Measurements from ENCODE around the gene IL3RA.
"Not testable (repeated sequence)": the region's sequence is repeated elsewhere in the genome, so short reads cannot be mapped to it uniquely, and the experiment has no call there.

Gene IL3RA

GRCh38 chrX:1307626-1308340, 28.8 kb upstream of the IL3RA start:
- H3K27me3 ChIP-seq (ENCODE audit: control insufficient read depth, insufficient read depth, low read length) = no peaks in the 10 kb centered on the region
- no peaks in the 10 kb centered on the region for H3K4me1 ChIP-seq (ENCODE audit: control insufficient read depth, low read depth, low read length)
- peaks cover 13% of the 10 kb centered on the region for H3K9me3 ChIP-seq (ENCODE audit: control insufficient read depth, low read depth, low read length)
- no peaks in the 10 kb centered on the region for H3K36me3 ChIP-seq (ENCODE audit: control insufficient read depth, low read depth, low read length)
- no peak overlapping the region for H3K4me3 ChIP-seq (ENCODE audit: low read length)
- no peak overlapping the region for H3K27ac ChIP-seq (ENCODE audit: low read length)
- H3K9ac ChIP-seq (ENCODE audit: low read length) = no peak overlapping the region

GRCh38 chrX:1308476-1308875, 28.1 kb upstream of the IL3RA start:
- Histone ChIP-seq H3K27ac (ENCODE audit: low read length) (no peak overlapping the region), H3K27me3 (ENCODE audit: control insufficient read depth, insufficient read depth, low read length) (no peaks in the 10 kb centered on the region), H3K36me3 (ENCODE audit: control insufficient read depth, low read depth, low read length) (no peaks in the 10 kb centered on the region), H3K4me3 (ENCODE audit: low read length) (no peak overlapping the region), H3K4me1 (ENCODE audit: control insufficient read depth, low read depth, low read length) (no peaks in the 10 kb centered on the region), H3K9ac (ENCODE audit: low read length) (no peak overlapping the region), H3K9me3 (ENCODE audit: control insufficient read depth, low read depth, low read length) (peaks cover 13% of the 10 kb centered on the region)

GRCh38 chrX:1308917-1309316, 27.7 kb upstream of the IL3RA start:
- peaks cover 13% of the 10 kb centered on the region for H3K9me3 ChIP-seq (ENCODE audit: control insufficient read depth, low read depth, low read length)
- not testable (repeated sequence) for H3K4me1 ChIP-seq (ENCODE audit: control insufficient read depth, low read depth, low read length); H3K27me3 ChIP-seq (ENCODE audit: control insufficient read depth, insufficient read depth, low read length); H3K9ac ChIP-seq (ENCODE audit: low read length); H3K27ac ChIP-seq (ENCODE audit: low read length); H3K36me3 ChIP-seq (ENCODE audit: control insufficient read depth, low read depth, low read length); H3K4me3 ChIP-seq (ENCODE audit: low read length)

- Histone ChIP-seq H3K4me3 (ENCODE audit: low read length) (no peak overlapping the region), H3K4me1 (ENCODE audit: control insufficient read depth, low read depth, low read length) (no peaks in the 10 kb centered on the region), H3K36me3 (ENCODE audit: control insufficient read depth, low read depth, low read length) (no peaks in the 10 kb centered on the region), H3K9me3 (ENCODE audit: control insufficient read depth, low read depth, low read length) (peaks cover 2% of the 10 kb centered on the region), H3K9ac (ENCODE audit: low read length) (no peak overlapping the region), H3K27ac (ENCODE audit: low read length) (no peak overlapping the region), H3K27me3 (ENCODE audit: control insufficient read depth, insufficient read depth, low read length) (no peaks in the 10 kb centered on the region)
These were observed 22.8 kb upstream of the IL3RA start for GRCh38 chrX:1313788-1314187.

- no peak overlapping the region for H3K9ac ChIP-seq (ENCODE audit: low read length)
These were observed 20.1 kb upstream of the IL3RA start for GRCh38 chrX:1316527-1316926.

GRCh38 chrX:1321674-1322073, 14.9 kb upstream of the IL3RA start:
- no peaks in the 10 kb centered on the region for H3K4me1 ChIP-seq (ENCODE audit: control insufficient read depth, low read depth, low read length)

More at GRCh38 chrX:1316527-1316926, 20.1 kb upstream of the IL3RA start:
- Histone ChIP-seq H3K4me1 (ENCODE audit: control insufficient read depth, low read depth, low read length) (no peaks in the 10 kb centered on the region), H3K4me3 (ENCODE audit: low read length) (no peak overlapping the region), H3K9me3 (ENCODE audit: control insufficient read depth, low read depth, low read length) (peaks cover 2% of the 10 kb centered on the region), H3K27me3 (ENCODE audit: control insufficient read depth, insufficient read depth, low read length) (no peaks in the 10 kb centered on the region), H3K36me3 (ENCODE audit: control insufficient read depth, low read depth, low read length) (no peaks in the 10 kb centered on the region), H3K27ac (ENCODE audit: low read length) (no peak overlapping the region)

GRCh38 chrX:1322393-1322792, 14.2 kb upstream of the IL3RA start:
- H3K9ac ChIP-seq (ENCODE audit: low read length) = no peak overlapping the region
- H3K27ac ChIP-seq (ENCODE audit: low read length) = no peak overlapping the region
- H3K9me3 ChIP-seq (ENCODE audit: control insufficient read depth, low read depth, low read length) = peaks cover 2% of the 10 kb centered on the region

More at GRCh38 chrX:1321674-1322073, 14.9 kb upstream of the IL3RA start:
- no peak overlapping the region for H3K9ac ChIP-seq (ENCODE audit: low read length)
- H3K9me3 ChIP-seq (ENCODE audit: control insufficient read depth, low read depth, low read length) = peaks cover 2% of the 10 kb centered on the region
- H3K4me3 ChIP-seq (ENCODE audit: low read length) = no peak overlapping the region
- no peaks in the 10 kb centered on the region for H3K27me3 ChIP-seq (ENCODE audit: control insufficient read depth, insufficient read depth, low read length)
- no peak overlapping the region for H3K27ac ChIP-seq (ENCODE audit: low read length)
- H3K36me3 ChIP-seq (ENCODE audit: control insufficient read depth, low read depth, low read length) = no peaks in the 10 kb centered on the region

GRCh38 chrX:1323315-1323714, 13.3 kb upstream of the IL3RA start:
- Histone ChIP-seq H3K4me1 (ENCODE audit: control insufficient read depth, low read depth, low read length) (no peaks in the 10 kb centered on the region), H3K27ac (ENCODE audit: low read length) (no peak overlapping the region), H3K36me3 (ENCODE audit: control insufficient read depth, low read depth, low read length) (no peaks in the 10 kb centered on the region), H3K9me3 (ENCODE audit: control insufficient read depth, low read depth, low read length) (no peaks in the 10 kb centered on the region), H3K27me3 (ENCODE audit: control insufficient read depth, insufficient read depth, low read length) (no peaks in the 10 kb centered on the region), H3K9ac (ENCODE audit: low read length) (no peak overlapping the region), H3K4me3 (ENCODE audit: low read length) (no peak overlapping the region)

More at GRCh38 chrX:1322393-1322792, 14.2 kb upstream of the IL3RA start:
- H3K4me3 ChIP-seq (ENCODE audit: low read length) = no peak overlapping the region
- H3K27me3 ChIP-seq (ENCODE audit: control insufficient read depth, insufficient read depth, low read length) = no peaks in the 10 kb centered on the region
- H3K4me1 ChIP-seq (ENCODE audit: control insufficient read depth, low read depth, low read length) = no peaks in the 10 kb centered on the region
- H3K36me3 ChIP-seq (ENCODE audit: control insufficient read depth, low read depth, low read length) = no peaks in the 10 kb centered on the region

GRCh38 chrX:1325515-1326116, 11.0 kb upstream of the IL3RA start:
- no peak overlapping the region for H3K27ac ChIP-seq (ENCODE audit: low read length)

GRCh38 chrX:1327651-1328304, 8.8 kb upstream of the IL3RA start:
- H3K36me3 ChIP-seq (ENCODE audit: control insufficient read depth, low read depth, low read length) = no peaks in the 10 kb centered on the region
- H3K27ac ChIP-seq (ENCODE audit: low read length) = no peak overlapping the region
- H3K9me3 ChIP-seq (ENCODE audit: control insufficient read depth, low read depth, low read length) = no peaks in the 10 kb centered on the region
- no peaks in the 10 kb centered on the region for H3K4me1 ChIP-seq (ENCODE audit: control insufficient read depth, low read depth, low read length)
- no peak overlapping the region for H3K9ac ChIP-seq (ENCODE audit: low read length)
- no peak overlapping the region for H3K4me3 ChIP-seq (ENCODE audit: low read length)
- no peaks in the 10 kb centered on the region for H3K27me3 ChIP-seq (ENCODE audit: control insufficient read depth, insufficient read depth, low read length)

More at GRCh38 chrX:1325515-1326116, 11.0 kb upstream of the IL3RA start:
- no peaks in the 10 kb centered on the region for H3K36me3 ChIP-seq (ENCODE audit: control insufficient read depth, low read depth, low read length)
- no peak overlapping the region for H3K9ac ChIP-seq (ENCODE audit: low read length)
- H3K27me3 ChIP-seq (ENCODE audit: control insufficient read depth, insufficient read depth, low read length) = no peaks in the 10 kb centered on the region
- H3K4me3 ChIP-seq (ENCODE audit: low read length) = no peak overlapping the region
- no peaks in the 10 kb centered on the region for H3K4me1 ChIP-seq (ENCODE audit: control insufficient read depth, low read depth, low read length)
- H3K9me3 ChIP-seq (ENCODE audit: control insufficient read depth, low read depth, low read length) = no peaks in the 10 kb centered on the region

- H3K27ac ChIP-seq (ENCODE audit: low read length) = no peak overlapping the region
- no peak overlapping the region for H3K4me3 ChIP-seq (ENCODE audit: low read length)
- no peaks in the 10 kb centered on the region for H3K9me3 ChIP-seq (ENCODE audit: control insufficient read depth, low read depth, low read length)
- no peak overlapping the region for H3K9ac ChIP-seq (ENCODE audit: low read length)
- H3K27me3 ChIP-seq (ENCODE audit: control insufficient read depth, insufficient read depth, low read length) = no peaks in the 10 kb centered on the region
- no peaks in the 10 kb centered on the region for H3K36me3 ChIP-seq (ENCODE audit: control insufficient read depth, low read depth, low read length)
- no peaks in the 10 kb centered on the region for H3K4me1 ChIP-seq (ENCODE audit: control insufficient read depth, low read depth, low read length)
These were observed 6.0 kb upstream of the IL3RA start for GRCh38 chrX:1330605-1331004.

Data from iPS-18a (cell line).